Measurements from ENCODE around the gene FAXDC2.

The FAXDC2 gene

GRCh38 chr5:154895606-154896561, 45.5 kb upstream of the FAXDC2 start:
- ChIA-PET POLR2A (ENCODE audit: low non-redundant PET) (no interaction called here), CTCF (interaction anchor here (0.6 to 0.7 kb wide), 4 partner anchors 17 to 272 kb away, joined by 3 to 7 read pairs (median 4); no protein-coding TSS in a partner anchor)
- DNase-seq (ENCODE audit: low spot score) = no peak
- no peak for TF ChIP-seq CTCF (conservative IDR thresholded peaks at IDR 0.05; ENCODE audit: low read depth)
- H3K27ac ChIP-seq = no peak overlapping the region

- H3K27ac ChIP-seq = no peak overlapping the region
- CTCF ChIA-PET = interaction anchor here (0.6 to 1.1 kb wide), 2 partner anchors 9 to 168 kb away, joined by 3 to 6 read pairs; no protein-coding TSS in a partner anchor
- TF ChIP-seq CTCF (conservative IDR thresholded peaks at IDR 0.05; ENCODE audit: low read depth) = no peak
- DNase-seq (ENCODE audit: low spot score) = no peak
- POLR2A ChIA-PET (ENCODE audit: low non-redundant PET) = no interaction called here
These were observed 43.0 kb upstream of the FAXDC2 start for GRCh38 chr5:154893381-154893780.

- H3K27ac ChIP-seq = no peak overlapping the region
- CTCF ChIA-PET = interaction anchor here (0.6 kb wide), 2 partner anchors 24 to 257 kb away, joined by 3 read pairs; no protein-coding TSS in a partner anchor
- TF ChIP-seq CTCF (conservative IDR thresholded peaks at IDR 0.05; ENCODE audit: low read depth) = no peak
- DNase-seq (ENCODE audit: low spot score) = no peak
- POLR2A ChIA-PET (ENCODE audit: low non-redundant PET) = no interaction called here
These were observed 42.0 kb upstream of the FAXDC2 start for GRCh38 chr5:154892369-154892771.

- H3K27ac ChIP-seq = no peak overlapping the region
- DNase-seq (ENCODE audit: low spot score) = no peak
- ChIA-PET CTCF (interaction anchor here (0.5 kb wide), 1 partner anchor 468 kb away, joined by 3 read pairs; no protein-coding TSS in a partner anchor), POLR2A (ENCODE audit: low non-redundant PET) (interaction anchor here (0.6 kb wide), 1 partner anchor 121 kb away, joined by 5 read pairs; no protein-coding TSS in a partner anchor)
- no peak for TF ChIP-seq CTCF (conservative IDR thresholded peaks at IDR 0.05; ENCODE audit: low read depth)
These were observed 35.0 kb upstream of the FAXDC2 start for GRCh38 chr5:154885439-154885838.

- no peak overlapping the region for H3K27ac ChIP-seq
- ChIA-PET POLR2A (ENCODE audit: low non-redundant PET) (no interaction called here), CTCF (no interaction called here)
- no peak for DNase-seq (ENCODE audit: low spot score)
- TF ChIP-seq CTCF (conservative IDR thresholded peaks at IDR 0.05; ENCODE audit: low read depth) = no peak
These were observed 34.0 kb upstream of the FAXDC2 start for GRCh38 chr5:154884424-154884823.

GRCh38 chr5:154881986-154882385, 31.6 kb upstream of the FAXDC2 start:
- no peak for TF ChIP-seq CTCF (conservative IDR thresholded peaks at IDR 0.05; ENCODE audit: low read depth)
- DNase-seq (ENCODE audit: low spot score) = no peak
- CTCF ChIA-PET = interaction anchor here (0.7 kb wide), 1 partner anchor 243 kb away, joined by 3 read pairs; no protein-coding TSS in a partner anchor
- POLR2A ChIA-PET (ENCODE audit: low non-redundant PET) = no interaction called here
- no peak overlapping the region for H3K27ac ChIP-seq

All from RWPE1 (cell line).